ENCODE measurements around the gene TNFRSF1B. TPM values are rescaled to one million over a fixed set of nuclear protein-coding genes. Genes with fewer than 3 reads are reported as not detected.

The TNFRSF1B gene
- total and polyA plus RNA-seq, 9 of the 15 experiments (the other 6 are each of a cell fraction or from before 2014, with no cell fraction given) = 8.8 to 91.3 (median 36.0) TPM

DNA sequence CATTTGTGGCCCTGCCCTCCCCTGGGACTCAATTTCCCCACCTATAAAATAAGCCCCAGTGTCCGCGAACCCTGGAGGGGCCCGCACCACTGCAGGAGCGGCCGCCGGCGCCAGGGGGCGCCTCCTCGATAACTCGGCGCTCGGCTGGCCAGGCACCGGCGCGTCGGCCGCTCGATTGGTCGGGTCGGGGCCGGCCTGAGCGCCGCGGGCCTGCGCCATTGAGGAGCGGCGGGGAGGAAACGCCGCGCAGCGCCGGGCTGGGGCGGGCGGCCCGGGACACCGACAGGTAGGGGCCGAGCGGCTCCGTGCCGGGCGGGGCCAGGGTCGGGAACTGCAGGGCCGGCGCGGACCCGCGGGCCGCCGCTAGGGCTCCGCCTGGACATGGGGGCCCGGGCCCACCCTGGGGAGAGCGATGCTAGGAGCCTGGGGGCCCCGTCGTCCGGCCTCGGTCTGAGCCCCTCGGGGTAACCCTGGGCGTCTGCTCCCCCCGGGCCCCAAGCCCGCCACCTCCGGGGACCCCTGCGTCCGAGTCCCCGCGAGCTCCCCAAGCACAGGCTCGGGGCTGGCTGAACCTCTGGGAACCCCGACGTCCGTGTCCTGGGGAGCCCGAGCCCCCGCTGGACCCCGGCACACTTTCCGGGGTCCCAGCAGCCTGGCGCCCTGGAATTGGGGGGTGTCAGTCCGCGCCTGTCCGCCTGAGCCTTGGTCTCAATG, 63.2 kb downstream of the TNFRSF1B start, which contains the start of gene VPS13D (continued):
- TF ChIP-seq CHD4 (IDR thresholded peaks at IDR 0.05; ENCODE audit: insufficient read depth, insufficient replicate concordance, low read depth, low read length, poor library complexity, severe bottlenecking) = no peak
- TF ChIP-seq, protein P1, sequence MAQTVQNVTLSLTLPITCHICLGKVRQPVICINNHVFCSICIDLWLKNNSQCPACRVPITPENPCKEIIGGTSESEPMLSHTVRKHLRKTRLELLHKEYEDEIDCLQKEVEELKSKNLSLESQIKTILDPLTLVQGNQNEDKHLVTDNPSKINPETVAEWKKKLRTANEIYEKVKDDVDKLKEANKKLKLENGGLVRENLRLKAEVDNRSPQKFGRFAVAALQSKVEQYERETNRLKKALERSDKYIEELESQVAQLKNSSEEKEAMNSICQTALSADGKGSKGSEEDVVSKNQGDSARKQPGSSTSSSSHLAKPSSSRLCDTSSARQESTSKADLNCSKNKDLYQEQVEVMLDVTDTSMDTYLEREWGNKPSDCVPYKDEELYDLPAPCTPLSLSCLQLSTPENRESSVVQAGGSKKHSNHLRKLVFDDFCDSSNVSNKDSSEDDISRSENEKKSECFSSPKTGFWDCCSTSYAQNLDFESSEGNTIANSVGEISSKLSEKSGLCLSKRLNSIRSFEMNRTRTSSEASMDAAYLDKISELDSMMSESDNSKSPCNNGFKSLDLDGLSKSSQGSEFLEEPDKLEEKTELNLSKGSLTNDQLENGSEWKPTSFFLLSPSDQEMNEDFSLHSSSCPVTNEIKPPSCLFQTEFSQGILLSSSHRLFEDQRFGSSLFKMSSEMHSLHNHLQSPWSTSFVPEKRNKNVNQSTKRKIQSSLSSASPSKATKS (CRISPR knock-in tag; IDR thresholded peaks at IDR 0.05) = no peak
- TF ChIP-seq, protein P2, sequence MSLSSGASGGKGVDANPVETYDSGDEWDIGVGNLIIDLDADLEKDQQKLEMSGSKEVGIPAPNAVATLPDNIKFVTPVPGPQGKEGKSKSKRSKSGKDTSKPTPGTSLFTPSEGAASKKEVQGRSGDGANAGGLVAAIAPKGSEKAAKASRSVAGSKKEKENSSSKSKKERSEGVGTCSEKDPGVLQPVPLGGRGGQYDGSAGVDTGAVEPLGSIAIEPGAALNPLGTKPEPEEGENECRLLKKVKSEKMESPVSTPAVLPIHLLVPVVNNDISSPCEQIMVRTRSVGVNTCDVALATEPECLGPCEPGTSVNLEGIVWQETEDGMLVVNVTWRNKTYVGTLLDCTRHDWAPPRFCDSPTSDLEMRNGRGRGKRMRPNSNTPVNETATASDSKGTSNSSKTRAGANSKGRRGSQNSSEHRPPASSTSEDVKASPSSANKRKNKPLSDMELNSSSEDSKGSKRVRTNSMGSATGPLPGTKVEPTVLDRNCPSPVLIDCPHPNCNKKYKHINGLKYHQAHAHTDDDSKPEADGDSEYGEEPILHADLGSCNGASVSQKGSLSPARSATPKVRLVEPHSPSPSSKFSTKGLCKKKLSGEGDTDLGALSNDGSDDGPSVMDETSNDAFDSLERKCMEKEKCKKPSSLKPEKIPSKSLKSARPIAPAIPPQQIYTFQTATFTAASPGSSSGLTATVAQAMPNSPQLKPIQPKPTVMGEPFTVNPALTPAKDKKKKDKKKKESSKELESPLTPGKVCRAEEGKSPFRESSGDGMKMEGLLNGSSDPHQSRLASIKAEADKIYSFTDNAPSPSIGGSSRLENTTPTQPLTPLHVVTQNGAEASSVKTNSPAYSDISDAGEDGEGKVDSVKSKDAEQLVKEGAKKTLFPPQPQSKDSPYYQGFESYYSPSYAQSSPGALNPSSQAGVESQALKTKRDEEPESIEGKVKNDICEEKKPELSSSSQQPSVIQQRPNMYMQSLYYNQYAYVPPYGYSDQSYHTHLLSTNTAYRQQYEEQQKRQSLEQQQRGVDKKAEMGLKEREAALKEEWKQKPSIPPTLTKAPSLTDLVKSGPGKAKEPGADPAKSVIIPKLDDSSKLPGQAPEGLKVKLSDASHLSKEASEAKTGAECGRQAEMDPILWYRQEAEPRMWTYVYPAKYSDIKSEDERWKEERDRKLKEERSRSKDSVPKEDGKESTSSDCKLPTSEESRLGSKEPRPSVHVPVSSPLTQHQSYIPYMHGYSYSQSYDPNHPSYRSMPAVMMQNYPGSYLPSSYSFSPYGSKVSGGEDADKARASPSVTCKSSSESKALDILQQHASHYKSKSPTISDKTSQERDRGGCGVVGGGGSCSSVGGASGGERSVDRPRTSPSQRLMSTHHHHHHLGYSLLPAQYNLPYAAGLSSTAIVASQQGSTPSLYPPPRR (CRISPR knock-in tag; IDR thresholded peaks at IDR 0.05; ENCODE audit: borderline replicate concordance) = no peak
- TF ChIP-seq, protein P3, sequence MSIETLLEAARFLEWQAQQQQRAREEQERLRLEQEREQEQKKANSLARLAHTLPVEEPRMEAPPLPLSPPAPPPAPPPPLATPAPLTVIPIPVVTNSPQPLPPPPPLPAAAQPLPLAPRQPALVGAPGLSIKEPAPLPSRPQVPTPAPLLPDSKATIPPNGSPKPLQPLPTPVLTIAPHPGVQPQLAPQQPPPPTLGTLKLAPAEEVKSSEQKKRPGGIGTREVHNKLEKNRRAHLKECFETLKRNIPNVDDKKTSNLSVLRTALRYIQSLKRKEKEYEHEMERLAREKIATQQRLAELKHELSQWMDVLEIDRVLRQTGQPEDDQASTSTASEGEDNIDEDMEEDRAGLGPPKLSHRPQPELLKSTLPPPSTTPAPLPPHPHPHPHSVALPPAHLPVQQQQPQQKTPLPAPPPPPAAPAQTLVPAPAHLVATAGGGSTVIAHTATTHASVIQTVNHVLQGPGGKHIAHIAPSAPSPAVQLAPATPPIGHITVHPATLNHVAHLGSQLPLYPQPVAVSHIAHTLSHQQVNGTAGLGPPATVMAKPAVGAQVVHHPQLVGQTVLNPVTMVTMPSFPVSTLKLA (conservative IDR thresholded peaks at IDR 0.05) = peak; percentile 20 to 42; a peak in 2 of 4 replicates
- TF ChIP-seq XRCC5 (IDR thresholded peaks at IDR 0.05; ENCODE audit: low read depth, low read length) = peak; percentile 99
- TF ChIP-seq MCM5 (IDR thresholded peaks at IDR 0.05; ENCODE audit: low read depth) = no peak
- TF ChIP-seq, protein P4, sequence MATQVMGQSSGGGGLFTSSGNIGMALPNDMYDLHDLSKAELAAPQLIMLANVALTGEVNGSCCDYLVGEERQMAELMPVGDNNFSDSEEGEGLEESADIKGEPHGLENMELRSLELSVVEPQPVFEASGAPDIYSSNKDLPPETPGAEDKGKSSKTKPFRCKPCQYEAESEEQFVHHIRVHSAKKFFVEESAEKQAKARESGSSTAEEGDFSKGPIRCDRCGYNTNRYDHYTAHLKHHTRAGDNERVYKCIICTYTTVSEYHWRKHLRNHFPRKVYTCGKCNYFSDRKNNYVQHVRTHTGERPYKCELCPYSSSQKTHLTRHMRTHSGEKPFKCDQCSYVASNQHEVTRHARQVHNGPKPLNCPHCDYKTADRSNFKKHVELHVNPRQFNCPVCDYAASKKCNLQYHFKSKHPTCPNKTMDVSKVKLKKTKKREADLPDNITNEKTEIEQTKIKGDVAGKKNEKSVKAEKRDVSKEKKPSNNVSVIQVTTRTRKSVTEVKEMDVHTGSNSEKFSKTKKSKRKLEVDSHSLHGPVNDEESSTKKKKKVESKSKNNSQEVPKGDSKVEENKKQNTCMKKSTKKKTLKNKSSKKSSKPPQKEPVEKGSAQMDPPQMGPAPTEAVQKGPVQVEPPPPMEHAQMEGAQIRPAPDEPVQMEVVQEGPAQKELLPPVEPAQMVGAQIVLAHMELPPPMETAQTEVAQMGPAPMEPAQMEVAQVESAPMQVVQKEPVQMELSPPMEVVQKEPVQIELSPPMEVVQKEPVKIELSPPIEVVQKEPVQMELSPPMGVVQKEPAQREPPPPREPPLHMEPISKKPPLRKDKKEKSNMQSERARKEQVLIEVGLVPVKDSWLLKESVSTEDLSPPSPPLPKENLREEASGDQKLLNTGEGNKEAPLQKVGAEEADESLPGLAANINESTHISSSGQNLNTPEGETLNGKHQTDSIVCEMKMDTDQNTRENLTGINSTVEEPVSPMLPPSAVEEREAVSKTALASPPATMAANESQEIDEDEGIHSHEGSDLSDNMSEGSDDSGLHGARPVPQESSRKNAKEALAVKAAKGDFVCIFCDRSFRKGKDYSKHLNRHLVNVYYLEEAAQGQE (IDR thresholded peaks at IDR 0.05; ENCODE audit: borderline replicate concordance) = peak; percentile 99
- TF ChIP-seq, protein P4 (CRISPR knock-in tag; IDR thresholded peaks at IDR 0.05; ENCODE audit: low read depth) = no peak
- TF ChIP-seq ZKSCAN1 (IDR thresholded peaks at IDR 0.05; ENCODE audit: low read depth, low read length) = 0 out of 2 replicates have a peak, but pooled peaks have one; percentile 68
